ENCODE results near the gene MRPL52. TPM values are rescaled to one million over a fixed set of nuclear protein-coding genes. Genes with fewer than 3 reads are reported as not detected.

MRPL52 gene
- total and polyA plus RNA-seq, 9 donors = 29.0 to 78.3 (median 53.7) TPM

GRCh38 chr14:22837750-22838538, 8.3 kb downstream of the MRPL52 start:
- Histone ChIP-seq H3K4me3 (peak overlapping the region; percentile 96), H3K9me3 (no peaks in the 10 kb centered on the region), H3K27me3 (no peaks in the 10 kb centered on the region), H3K4me1 (ENCODE audit: insufficient read depth) (peaks cover 10% of the 10 kb centered on the region), H3K27ac (peak overlapping the region; percentile 74 to 96), H3K36me3 (no peaks in the 10 kb centered on the region)
- intact Hi-C loops (cut with DNase I) = loop anchor here in 3 of 4 donors (2.0 to 10.0 kb wide), 2 partner anchors 15 to 253 kb away; partner anchors contain the start of gene DAD1 (in 1 of the 3)
- 1 to 5% (median 3%) methylated on average over 25 of the region's 25 CpGs for WGBS, 3 donors
- DNase-seq = peak; percentile 76 to 83 (median 79)
- TF ChIP-seq POLR2A (IDR thresholded peaks at IDR 0.05) (peak; percentile 54), CTCF (IDR thresholded peaks at IDR 0.05) (no peak)

- Histone ChIP-seq H3K9me3 (no peaks in the 10 kb centered on the region), H3K4me3 (peak overlapping the region; percentile 96), H3K36me3 (no peaks in the 10 kb centered on the region), H3K27ac (peak overlapping the region; percentile 74 to 96), H3K27me3 (no peaks in the 10 kb centered on the region), H3K4me1 (ENCODE audit: insufficient read depth) (peaks cover 10% of the 10 kb centered on the region)
- 4 to 5% (median 4%) methylated on average over 6 of the region's 6 CpGs for WGBS, 3 donors
- DNase-seq = peak in 2 of 5 donors; percentile 57 to 59
- intact Hi-C loops (cut with DNase I) = loop anchor here in 1 of 4 donors (10.0 kb wide), 1 partner anchor 254 kb away; the partner anchor contains the start of gene DAD1
- TF ChIP-seq EP300 (IDR thresholded peaks at IDR 0.05) (no peak), CTCF (IDR thresholded peaks at IDR 0.05) (no peak), POLR2A (IDR thresholded peaks at IDR 0.05) (no peak)
These were observed 8.9 kb downstream of the MRPL52 start for GRCh38 chr14:22838631-22839041.

- H3K4me1 ChIP-seq (ENCODE audit: insufficient read depth) = peaks cover 10% of the 10 kb centered on the region
These were observed 9.6 kb downstream of the MRPL52 start for GRCh38 chr14:22839159-22839779.

GRCh38 chr14:22841311-22841710, 11.6 kb downstream of the MRPL52 start:
- intact Hi-C loops (cut with DNase I) = loop anchor here in 1 of 4 donors (10.0 kb wide), 1 partner anchor 277 kb away; no protein-coding TSS in a partner anchor
- Histone ChIP-seq H3K27me3 (no peaks in the 10 kb centered on the region), H3K4me1 (ENCODE audit: insufficient read depth) (peaks cover 16% of the 10 kb centered on the region)

More at GRCh38 chr14:22839159-22839779, 9.6 kb downstream of the MRPL52 start:
- intact Hi-C loops (cut with DNase I) = loop anchor here in 1 of 4 donors (10.0 kb wide), 1 partner anchor 254 kb away; the partner anchor contains the start of gene DAD1
- H3K36me3 ChIP-seq = no peaks in the 10 kb centered on the region
- peak overlapping the region; percentile 74 to 96 for H3K27ac ChIP-seq
- H3K4me3 ChIP-seq = peak overlapping the region; percentile 96
- no peaks in the 10 kb centered on the region for H3K9me3 ChIP-seq
- 24 to 28% (median 26%) methylated on average over 6 of the region's 6 CpGs for WGBS, 3 donors
- no peaks in the 10 kb centered on the region for H3K27me3 ChIP-seq
- TF ChIP-seq POLR2A (IDR thresholded peaks at IDR 0.05) (no peak), EP300 (IDR thresholded peaks at IDR 0.05) (peak; percentile 11)
- DNase-seq = peak in 2 of 5 donors; percentile 39 to 55

More at GRCh38 chr14:22841311-22841710, 11.6 kb downstream of the MRPL52 start:
- no peak overlapping the region for H3K4me3 ChIP-seq
- 87 to 93% (median 93%) methylated on average over 9 of the region's 9 CpGs for WGBS, 3 donors
- no peak overlapping the region for H3K27ac ChIP-seq
- H3K9me3 ChIP-seq = no peaks in the 10 kb centered on the region
- H3K36me3 ChIP-seq = no peaks in the 10 kb centered on the region
- DNase-seq = peak in 1 of 5 donors; percentile 28
- TF ChIP-seq EP300 (IDR thresholded peaks at IDR 0.05) (no peak), POLR2A (IDR thresholded peaks at IDR 0.05) (no peak), CTCF (IDR thresholded peaks at IDR 0.05) (no peak)

Measured in ovary (tissue), 9 donors.